Stomach (tissue), 9 donors: Measurements from ENCODE around the gene APH1B. TPM values are rescaled to one million over a fixed set of nuclear protein-coding genes. Genes with fewer than 3 reads are reported as not detected.

Experiments used
- DNase-seq, 2 donors: peaks; one replicate each; pipeline versions ENCODE4 v3.0.0 to v3.0.0-alpha.2; 2013 to 2019
- H3K27ac ChIP-seq, 5 donors: fragments of 200-600 bp in 4 of 5; sonication (generic) in 4 of 5; one replicate each; pipeline ENCODE4 v1.5.1; 2013 to 2019; ENCODE audit warnings: mild to moderate bottlenecking in 1 of 5, moderate library complexity in 1 of 5
- H3K27me3 ChIP-seq, 3 donors: fragments of 200-600 bp; sonication (generic); one replicate each; pipeline ENCODE4 v1.5.1; 2017 to 2019; ENCODE audit warnings: mixed run types in 1 of 3
- H3K36me3 ChIP-seq, 4 donors: fragments of 200-600 bp; sonication (generic); 1 replicate in 3 of 4; 2 replicates in 1 of 4; pipeline ENCODE4 v1.5.1; 2016 to 2019
- H3K4me1 ChIP-seq, 4 donors: fragments of 200-600 bp; sonication (generic); one replicate each; pipeline ENCODE4 v1.5.1; 2016 to 2019
- H3K4me3 ChIP-seq, 4 donors: fragments of 200-600 bp; sonication (generic) in 3 of 4; one replicate each; pipeline ENCODE4 v1.5.1; 2016 to 2019; ENCODE audit warnings: mild to moderate bottlenecking in 1 of 4
- H3K9me3 ChIP-seq, 4 donors: fragments of 200-600 bp; sonication (generic); one replicate each; pipeline ENCODE4 v1.5.1; 2016 to 2019
- EP300 ChIP-seq: sonication (generic); formaldehyde crosslinking; IDR thresholded peaks from one replicate; pipeline ENCODE4 v1.6.1; 2017; ENCODE audit warnings: antibody characterized with exemption
- POLR2A ChIP-seq, 4 donors: fragments of 450-650 bp; IDR thresholded peaks; one replicate each; pipeline ENCODE4 v1.6.1; 2016; ENCODE audit warnings: antibody characterized with exemption in 4 of 4, control low read depth in 2 of 4, mild to moderate bottlenecking in 1 of 4, moderate library complexity in 1 of 4
- POLR2AphosphoS5 ChIP-seq, 3 donors: sonication (generic); formaldehyde crosslinking; IDR thresholded peaks; one replicate each; pipeline ENCODE4 v1.6.1; 2016; ENCODE audit warnings: antibody characterized with exemption in 3 of 3
- WGBS, 5 donors: extraction: QIAGEN DNeasy Blood & Tissue Kit in 3 of 5; methylation state at CpG; one replicate each; pipeline versions ENCODE4 v1.1.5 to v1.1.7; 2013 to 2018; 5-methylcytosine and 5-hydroxymethylcytosine counted together
- intact Hi-C: fragments of 100-400 bp; cut with DNase I; formaldehyde crosslinking; loops from one replicate; pipeline ENCODE4 v1.15.1; 2023; ENCODE audit warnings: low total_unique reads
- polyA plus RNA-seq, 3 donors: library from polyadenylated mRNA; stranded (reverse); fragments of 200-250 nt; gene quantifications; one replicate each; pipeline ENCODE4 v1.2.3, GENCODE V29; 2013
- total RNA-seq, 5 donors: library from RNA; depleted of rRNA; stranded (reverse); fragments of >200 nt; gene quantifications; one replicate each; pipeline versions ENCODE4 v1.1.0 to v1.2.3, GENCODE V29; 2014 to 2016
- TF ChIP-seq, protein P1 (sequence below), 7 experiments: fragments of 450-650 bp in 4 of 7; fragments of 200-600 bp in 3 of 7; sonication (generic) in 3 of 7; IDR thresholded peaks; one replicate each; pipeline ENCODE4 v1.5.1; 2016 to 2019; ENCODE audit warnings: antibody characterized with exemption in 7 of 7, control low read depth in 2 of 7, mild to moderate bottlenecking in 1 of 7
- donor health status: healthy with polysubstance abuse.
- donor health status: Bipolar disorder and iron deficiency.
- donor health status: healthy.

APH1B gene
- total and polyA plus RNA-seq, 8 donors = 0.45 to 23.5 (median 3.3) TPM

DNA sequence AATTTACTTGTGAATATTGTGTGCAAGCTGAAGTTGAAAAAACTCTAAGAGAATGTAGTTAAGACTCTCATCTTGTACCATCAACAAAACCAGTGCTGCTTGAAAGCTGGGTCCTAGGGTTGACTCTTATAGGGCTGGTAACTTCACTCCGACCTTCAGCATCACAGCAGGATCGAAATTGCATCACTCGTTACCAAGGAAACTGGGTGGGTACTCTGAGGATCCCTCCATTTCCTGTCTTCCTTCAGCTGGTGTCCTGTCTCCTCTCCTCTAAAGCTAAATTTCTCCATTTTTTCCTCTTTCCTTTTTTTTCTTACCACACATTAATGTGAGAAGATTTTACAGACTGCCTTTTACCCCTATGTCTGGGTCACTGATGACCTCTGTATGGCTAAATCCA, 3.0 kb upstream of the APH1B start:
- 83 to 87% (median 85%) methylated on average over 3 of the region's 3 CpGs for WGBS, 5 donors
- TF ChIP-seq POLR2AphosphoS5 (IDR thresholded peaks at IDR 0.05) = no peak
- TF ChIP-seq POLR2A (IDR thresholded peaks at IDR 0.05) = no peak
- no peak for TF ChIP-seq EP300
- TF ChIP-seq, protein P1, sequence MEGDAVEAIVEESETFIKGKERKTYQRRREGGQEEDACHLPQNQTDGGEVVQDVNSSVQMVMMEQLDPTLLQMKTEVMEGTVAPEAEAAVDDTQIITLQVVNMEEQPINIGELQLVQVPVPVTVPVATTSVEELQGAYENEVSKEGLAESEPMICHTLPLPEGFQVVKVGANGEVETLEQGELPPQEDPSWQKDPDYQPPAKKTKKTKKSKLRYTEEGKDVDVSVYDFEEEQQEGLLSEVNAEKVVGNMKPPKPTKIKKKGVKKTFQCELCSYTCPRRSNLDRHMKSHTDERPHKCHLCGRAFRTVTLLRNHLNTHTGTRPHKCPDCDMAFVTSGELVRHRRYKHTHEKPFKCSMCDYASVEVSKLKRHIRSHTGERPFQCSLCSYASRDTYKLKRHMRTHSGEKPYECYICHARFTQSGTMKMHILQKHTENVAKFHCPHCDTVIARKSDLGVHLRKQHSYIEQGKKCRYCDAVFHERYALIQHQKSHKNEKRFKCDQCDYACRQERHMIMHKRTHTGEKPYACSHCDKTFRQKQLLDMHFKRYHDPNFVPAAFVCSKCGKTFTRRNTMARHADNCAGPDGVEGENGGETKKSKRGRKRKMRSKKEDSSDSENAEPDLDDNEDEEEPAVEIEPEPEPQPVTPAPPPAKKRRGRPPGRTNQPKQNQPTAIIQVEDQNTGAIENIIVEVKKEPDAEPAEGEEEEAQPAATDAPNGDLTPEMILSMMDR (IDR thresholded peaks at IDR 0.05) = no peak
- Histone ChIP-seq H3K27ac (no peak overlapping the region), H3K36me3 (peaks cover 0 to 8% (median 3%) of the 10 kb centered on the region in 4 donors), H3K9me3 (no peaks in the 10 kb centered on the region), H3K4me3 (no peak overlapping the region), H3K27me3 (no peaks in the 10 kb centered on the region), H3K4me1 (peaks cover 0 to 21% (median 12%) of the 10 kb centered on the region in 4 donors)
- intact Hi-C loops = no loop called here
- DNase-seq = peak in 1 of 2 donors; percentile 22

DNA sequence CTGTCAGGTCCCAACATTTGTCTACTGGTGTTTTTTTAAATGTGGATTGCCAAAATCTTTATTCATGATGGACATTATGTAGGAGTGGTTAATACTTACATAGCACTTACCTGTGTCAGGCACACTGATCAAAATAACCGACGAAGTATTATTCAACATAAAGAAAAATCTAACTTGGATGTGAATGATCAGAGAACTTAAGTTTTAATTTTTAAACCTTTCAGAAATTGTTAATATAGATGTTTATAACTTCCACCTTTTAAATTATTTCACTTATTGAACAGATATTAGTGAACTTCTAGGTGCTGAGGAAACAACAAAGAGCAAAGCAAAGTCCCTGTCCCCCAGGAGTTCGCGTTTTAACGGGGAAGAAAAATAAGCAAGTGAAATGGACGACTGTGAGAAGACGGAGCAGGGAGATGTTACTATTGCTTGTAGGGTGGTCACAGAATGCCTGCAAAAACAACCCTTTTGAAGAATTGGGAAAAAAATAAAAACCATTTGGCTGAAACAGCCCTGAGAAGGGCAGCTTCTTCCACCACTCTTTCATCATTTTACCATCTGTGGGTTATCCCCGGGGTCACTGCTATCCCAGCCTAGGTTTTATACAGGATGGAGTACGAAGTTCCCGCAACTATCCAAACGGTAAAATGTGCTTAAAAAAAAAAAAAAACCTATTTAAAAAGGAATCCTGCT, 915 bp upstream of the APH1B start:
- peak overlapping the region; percentile 69 to 89 (median 80) for H3K4me3 ChIP-seq
- H3K27ac ChIP-seq = peak overlapping the region; percentile 81 to 90 (median 88)
- no peak for DNase-seq
- TF ChIP-seq POLR2AphosphoS5 (IDR thresholded peaks at IDR 0.05) = no peak
- WGBS, 5 donors = 12 to 18% (median 16%) methylated on average over 11 of the region's 11 CpGs
- H3K27me3 ChIP-seq = no peaks in the 10 kb centered on the region
- intact Hi-C loops = no loop called here
- H3K9me3 ChIP-seq = no peaks in the 10 kb centered on the region
- H3K4me1 ChIP-seq = peaks cover 0 to 22% (median 14%) of the 10 kb centered on the region in 4 donors
- peaks cover 0 to 11% (median 5%) of the 10 kb centered on the region in 4 donors for H3K36me3 ChIP-seq

DNA sequence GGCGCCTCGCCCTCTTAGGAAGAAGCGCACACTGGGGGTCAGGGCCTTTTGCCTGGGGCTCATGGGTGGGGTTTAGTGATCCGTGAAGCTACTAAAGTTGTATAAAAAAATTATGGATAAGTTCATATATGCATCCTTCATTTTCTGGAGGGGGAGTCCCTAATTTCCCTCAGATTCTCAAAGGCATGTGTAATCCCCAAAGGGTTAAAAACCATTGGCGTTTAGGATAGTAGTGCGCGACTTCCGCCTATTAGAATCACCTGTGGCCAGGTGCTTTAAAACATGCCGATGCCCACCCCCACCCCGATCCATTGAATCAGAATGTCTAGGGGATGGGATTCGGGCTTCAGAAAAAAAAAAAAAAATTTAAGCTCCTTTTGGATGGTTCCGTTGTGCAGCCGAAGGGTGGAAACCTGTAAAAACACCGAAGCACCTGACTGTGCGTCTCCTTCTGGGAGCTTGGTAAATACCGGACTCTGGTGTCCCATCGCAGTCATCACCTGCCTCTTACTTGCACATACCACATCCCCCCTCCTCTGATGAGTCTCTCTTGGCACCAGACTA, 570 bp downstream of the APH1B start:
- H3K4me1 ChIP-seq = peaks cover 0 to 22% (median 14%) of the 10 kb centered on the region in 4 donors
- intact Hi-C loops = no loop called here
- peak overlapping the region; percentile 59 to 88 (median 88) for H3K27ac ChIP-seq
- peak overlapping the region; percentile 69 to 89 (median 80) for H3K4me3 ChIP-seq
- DNase-seq = peak in 1 of 2 donors; percentile 49
- WGBS, 5 donors = 7 to 13% (median 9%) methylated on average over 17 of the region's 17 CpGs
- no peaks in the 10 kb centered on the region for H3K9me3 ChIP-seq
- TF ChIP-seq EP300 (no peak), POLR2A (IDR thresholded peaks at IDR 0.05) (no peak), POLR2AphosphoS5 (IDR thresholded peaks at IDR 0.05) (no peak)
- TF ChIP-seq, protein P1 (IDR thresholded peaks at IDR 0.05) = no peak
- H3K27me3 ChIP-seq = no peaks in the 10 kb centered on the region
- H3K36me3 ChIP-seq = peaks cover 0 to 11% (median 6%) of the 10 kb centered on the region in 4 donors

DNA sequence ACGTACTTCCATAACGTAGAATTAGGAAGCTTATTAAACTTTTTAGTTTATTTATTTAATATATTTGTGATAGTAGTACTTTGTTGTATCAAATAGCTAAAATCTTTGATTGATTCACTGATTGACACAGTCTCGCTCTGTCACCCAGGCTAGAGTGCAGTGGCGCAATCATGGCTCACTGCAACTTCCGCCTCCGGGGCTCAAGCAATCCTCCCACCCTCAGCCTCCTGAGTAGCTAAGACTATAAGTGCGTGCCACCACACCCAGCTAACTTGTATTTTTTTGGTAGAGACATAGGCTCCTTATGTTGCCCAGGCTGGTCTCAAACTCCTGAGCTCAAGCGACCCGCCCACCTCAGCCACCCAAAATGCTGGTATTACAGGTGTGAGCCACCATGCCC, 5.7 kb downstream of the APH1B start:
- DNase-seq = no peak
- Histone ChIP-seq H3K36me3 (peaks cover 0 to 55% (median 46%) of the 10 kb centered on the region in 4 donors), H3K27ac (peak overlapping the region in 2 of 5 donors; percentile 26 to 35), H3K9me3 (no peaks in the 10 kb centered on the region), H3K4me1 (peaks cover 0 to 12% (median 7%) of the 10 kb centered on the region in 4 donors), H3K4me3 (no peak overlapping the region), H3K27me3 (no peaks in the 10 kb centered on the region)
- WGBS, 5 donors = 78 to 92% (median 87%) methylated on average over 9 of the region's 9 CpGs
- TF ChIP-seq EP300 = no peak
- TF ChIP-seq, protein P1 (IDR thresholded peaks at IDR 0.05) = no peak
- TF ChIP-seq POLR2A (IDR thresholded peaks at IDR 0.05) = no peak
- no peak for TF ChIP-seq POLR2AphosphoS5 (IDR thresholded peaks at IDR 0.05)
- intact Hi-C loops = no loop called here

DNA sequence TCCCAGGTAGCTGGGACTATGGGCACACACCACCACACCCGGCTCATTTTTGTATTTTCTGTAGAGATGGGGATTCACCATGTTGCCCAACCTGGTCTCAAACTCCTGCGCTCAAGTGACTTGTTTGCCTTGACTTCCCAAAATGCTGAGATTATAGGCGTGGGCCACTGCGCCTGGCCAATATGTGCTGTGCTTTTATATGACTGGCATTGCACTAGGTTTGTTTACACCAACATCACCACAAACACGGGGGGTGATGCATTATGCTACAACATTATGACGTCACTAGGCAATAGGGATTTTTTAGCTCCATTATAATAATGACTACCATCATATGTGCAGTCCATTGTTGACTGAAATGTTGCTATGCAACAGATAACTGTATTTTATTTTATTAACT, 6.9 kb downstream of the APH1B start:
- Histone ChIP-seq H3K36me3 (peaks cover 0 to 58% (median 49%) of the 10 kb centered on the region in 4 donors), H3K9me3 (no peaks in the 10 kb centered on the region), H3K27me3 (no peaks in the 10 kb centered on the region), H3K4me1 (peaks cover 0 to 13% (median 4%) of the 10 kb centered on the region in 4 donors), H3K4me3 (no peak overlapping the region), H3K27ac (no peak overlapping the region)
- no peak for DNase-seq
- intact Hi-C loops = no loop called here
- TF ChIP-seq EP300 = no peak
- TF ChIP-seq POLR2A (IDR thresholded peaks at IDR 0.05) = no peak
- no peak for TF ChIP-seq POLR2AphosphoS5 (IDR thresholded peaks at IDR 0.05)
- 92 to 95% (median 92%) methylated on average over 6 of the region's 6 CpGs for WGBS, 5 donors
